Cardiac fibroblast (primary cell): Measurements from ENCODE around the gene PLA2G4F.
A peak's percentile ranks its signal among the peaks of the same experiment; 100 is the strongest.

Experiments
- DNase-seq, 2 donors: peaks; one replicate each; pipeline versions ENCODE4 v3.0.0 to v3.0.0-alpha.2; 2010; ENCODE audit warnings: low read depth in 2 of 2
- H3K4me3 ChIP-seq, 2 donors: replicated peaks in 1 of 2; 1 replicate in 1 of 2; 2 replicates in 1 of 2; pipeline ENCODE4 v1.5.1; 2011; ENCODE audit warnings: low read depth in 2 of 2, low read length in 2 of 2, mild to moderate bottlenecking in 2 of 2, moderate library complexity in 1 of 2
- TF ChIP-seq, protein P1 (sequence below): IDR thresholded peaks from one replicate; pipeline ENCODE4 v1.5.1; 2011; ENCODE audit warnings: low read depth, mild to moderate bottlenecking, low read length, inconsistent platforms

PLA2G4F gene

GRCh38 chr15:42166225-42166940 is 9.9 kb upstream of the PLA2G4F start:
- no peak overlapping the region for H3K4me3 ChIP-seq
- TF ChIP-seq, protein P1, sequence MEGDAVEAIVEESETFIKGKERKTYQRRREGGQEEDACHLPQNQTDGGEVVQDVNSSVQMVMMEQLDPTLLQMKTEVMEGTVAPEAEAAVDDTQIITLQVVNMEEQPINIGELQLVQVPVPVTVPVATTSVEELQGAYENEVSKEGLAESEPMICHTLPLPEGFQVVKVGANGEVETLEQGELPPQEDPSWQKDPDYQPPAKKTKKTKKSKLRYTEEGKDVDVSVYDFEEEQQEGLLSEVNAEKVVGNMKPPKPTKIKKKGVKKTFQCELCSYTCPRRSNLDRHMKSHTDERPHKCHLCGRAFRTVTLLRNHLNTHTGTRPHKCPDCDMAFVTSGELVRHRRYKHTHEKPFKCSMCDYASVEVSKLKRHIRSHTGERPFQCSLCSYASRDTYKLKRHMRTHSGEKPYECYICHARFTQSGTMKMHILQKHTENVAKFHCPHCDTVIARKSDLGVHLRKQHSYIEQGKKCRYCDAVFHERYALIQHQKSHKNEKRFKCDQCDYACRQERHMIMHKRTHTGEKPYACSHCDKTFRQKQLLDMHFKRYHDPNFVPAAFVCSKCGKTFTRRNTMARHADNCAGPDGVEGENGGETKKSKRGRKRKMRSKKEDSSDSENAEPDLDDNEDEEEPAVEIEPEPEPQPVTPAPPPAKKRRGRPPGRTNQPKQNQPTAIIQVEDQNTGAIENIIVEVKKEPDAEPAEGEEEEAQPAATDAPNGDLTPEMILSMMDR: no peak
- no peak for DNase-seq

DNA sequence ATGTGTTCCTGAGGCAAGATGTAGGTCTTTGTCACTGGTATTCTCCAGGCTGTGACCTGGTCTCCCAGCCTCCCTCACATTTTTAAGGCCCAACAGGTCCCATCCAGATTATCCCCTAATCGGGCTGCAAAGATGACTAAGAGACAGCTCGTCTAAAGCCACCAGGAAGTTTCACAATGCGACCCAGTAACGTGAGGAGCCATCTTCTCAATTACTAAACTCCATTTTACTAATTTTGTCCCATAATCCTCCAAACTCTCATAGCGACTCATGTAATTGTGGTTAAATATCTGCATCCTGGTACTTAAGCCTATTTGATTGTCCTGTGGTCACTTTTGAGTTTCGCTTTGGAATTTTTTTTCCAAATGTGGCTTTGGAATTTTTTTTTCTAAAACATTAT is 8.7 kb upstream of the PLA2G4F start:
- no peak overlapping the region for H3K4me3 ChIP-seq
- peak in 1 of 2 donors; percentile 9 for DNase-seq
- TF ChIP-seq, protein P1: no peak

- TF ChIP-seq, protein P1: no peak
- H3K4me3 ChIP-seq: no peak overlapping the region
- DNase-seq: no peak
Observed at GRCh38 chr15:42163947-42164550, 7.6 kb upstream of the PLA2G4F start.

- no peak overlapping the region for H3K4me3 ChIP-seq
- no peak for DNase-seq
- TF ChIP-seq, protein P1: no peak
Observed at GRCh38 chr15:42163291-42163690, 6.9 kb upstream of the PLA2G4F start.

- TF ChIP-seq, protein P1: no peak
- DNase-seq: no peak
- no peak overlapping the region for H3K4me3 ChIP-seq
Observed at GRCh38 chr15:42160136-42160535, 3.7 kb upstream of the PLA2G4F start.

DNA sequence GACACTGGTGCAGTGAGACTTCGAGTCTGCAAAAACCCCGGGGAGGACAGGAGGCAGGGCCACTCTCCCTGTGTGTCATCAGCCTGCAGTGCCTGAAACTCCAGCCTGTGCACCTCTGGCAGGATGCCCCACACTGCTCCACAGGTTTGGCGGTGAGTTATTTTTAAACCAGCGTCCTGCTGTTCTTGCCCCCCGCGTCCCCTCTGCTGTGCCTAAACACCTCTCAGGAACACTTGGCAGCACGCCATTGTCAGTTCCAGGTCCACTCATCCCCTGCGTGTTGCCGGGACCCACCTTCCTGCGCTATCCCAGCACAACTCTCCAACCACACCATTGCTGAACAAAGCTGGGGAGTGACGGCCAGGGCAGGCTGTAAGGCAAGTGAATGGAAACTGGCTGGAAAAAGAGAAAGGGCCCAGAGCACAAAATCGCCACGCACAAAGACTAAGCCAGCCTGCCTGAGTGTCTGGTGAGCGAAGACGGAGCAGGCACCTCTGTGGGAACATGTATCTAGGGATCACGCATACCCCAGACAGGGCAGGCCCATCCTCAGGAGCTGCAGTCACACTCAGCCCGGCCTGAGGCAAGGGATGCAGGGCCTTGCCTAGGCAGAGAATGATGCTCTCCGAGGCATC is 3.1 kb upstream of the PLA2G4F start:
- TF ChIP-seq, protein P1: no peak
- DNase-seq: no peak
- H3K4me3 ChIP-seq: no peak overlapping the region
